ENCODE measurements around the gene OIP5. TPM values are rescaled to one million over a fixed set of nuclear protein-coding genes. Genes with fewer than 3 reads are reported as not detected.

Gene OIP5
- total and polyA plus RNA-seq, 9 of the 15 experiments (the other 6 are each of a cell fraction or from before 2014, with no cell fraction given) = 8.3 to 54.8 (median 35.3) TPM

DNA sequence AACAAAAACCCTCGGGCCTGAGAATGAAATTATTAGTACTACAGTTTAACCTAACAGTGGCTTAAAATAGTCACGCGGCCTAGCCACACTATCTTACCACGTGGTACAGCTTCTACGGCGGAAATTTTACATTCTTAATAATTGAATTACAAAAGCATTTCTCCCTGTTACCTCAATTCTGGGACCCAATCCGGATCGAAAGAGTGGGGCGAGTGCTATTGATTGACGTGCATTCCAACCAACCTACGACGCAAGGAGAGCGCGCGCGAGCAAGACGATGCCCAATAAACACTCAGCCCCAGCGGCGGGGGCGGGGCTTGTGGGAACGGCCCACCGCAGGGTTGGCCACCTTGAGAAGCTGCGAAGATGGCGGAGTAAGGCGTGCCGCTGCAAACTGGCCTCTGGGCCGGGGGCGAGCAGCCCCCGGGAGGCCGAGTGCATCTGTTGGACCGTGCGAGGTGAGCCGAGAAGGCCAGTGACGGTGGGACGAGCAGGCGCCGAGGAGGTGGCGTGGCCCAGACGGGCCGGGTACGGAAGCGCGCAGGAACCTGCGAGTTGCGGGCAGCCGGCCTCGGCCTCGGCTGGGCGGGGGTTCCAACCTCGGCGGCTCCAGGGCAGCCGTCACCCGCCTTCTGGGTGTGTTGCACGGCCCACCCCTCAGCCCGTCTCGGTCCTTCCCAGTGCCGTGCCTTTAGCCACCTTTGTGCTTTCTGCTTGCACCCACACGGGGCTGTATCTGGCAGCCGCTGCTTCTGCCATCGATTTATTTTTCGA lies 48.6 kb downstream of the OIP5 start (continued):
- TF ChIP-seq, protein P1, sequence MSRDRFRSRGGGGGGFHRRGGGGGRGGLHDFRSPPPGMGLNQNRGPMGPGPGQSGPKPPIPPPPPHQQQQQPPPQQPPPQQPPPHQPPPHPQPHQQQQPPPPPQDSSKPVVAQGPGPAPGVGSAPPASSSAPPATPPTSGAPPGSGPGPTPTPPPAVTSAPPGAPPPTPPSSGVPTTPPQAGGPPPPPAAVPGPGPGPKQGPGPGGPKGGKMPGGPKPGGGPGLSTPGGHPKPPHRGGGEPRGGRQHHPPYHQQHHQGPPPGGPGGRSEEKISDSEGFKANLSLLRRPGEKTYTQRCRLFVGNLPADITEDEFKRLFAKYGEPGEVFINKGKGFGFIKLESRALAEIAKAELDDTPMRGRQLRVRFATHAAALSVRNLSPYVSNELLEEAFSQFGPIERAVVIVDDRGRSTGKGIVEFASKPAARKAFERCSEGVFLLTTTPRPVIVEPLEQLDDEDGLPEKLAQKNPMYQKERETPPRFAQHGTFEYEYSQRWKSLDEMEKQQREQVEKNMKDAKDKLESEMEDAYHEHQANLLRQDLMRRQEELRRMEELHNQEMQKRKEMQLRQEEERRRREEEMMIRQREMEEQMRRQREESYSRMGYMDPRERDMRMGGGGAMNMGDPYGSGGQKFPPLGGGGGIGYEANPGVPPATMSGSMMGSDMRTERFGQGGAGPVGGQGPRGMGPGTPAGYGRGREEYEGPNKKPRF (IDR thresholded peaks at IDR 0.05; ENCODE audit: low read depth, low read length) = no peak
- TF ChIP-seq, protein P2, sequence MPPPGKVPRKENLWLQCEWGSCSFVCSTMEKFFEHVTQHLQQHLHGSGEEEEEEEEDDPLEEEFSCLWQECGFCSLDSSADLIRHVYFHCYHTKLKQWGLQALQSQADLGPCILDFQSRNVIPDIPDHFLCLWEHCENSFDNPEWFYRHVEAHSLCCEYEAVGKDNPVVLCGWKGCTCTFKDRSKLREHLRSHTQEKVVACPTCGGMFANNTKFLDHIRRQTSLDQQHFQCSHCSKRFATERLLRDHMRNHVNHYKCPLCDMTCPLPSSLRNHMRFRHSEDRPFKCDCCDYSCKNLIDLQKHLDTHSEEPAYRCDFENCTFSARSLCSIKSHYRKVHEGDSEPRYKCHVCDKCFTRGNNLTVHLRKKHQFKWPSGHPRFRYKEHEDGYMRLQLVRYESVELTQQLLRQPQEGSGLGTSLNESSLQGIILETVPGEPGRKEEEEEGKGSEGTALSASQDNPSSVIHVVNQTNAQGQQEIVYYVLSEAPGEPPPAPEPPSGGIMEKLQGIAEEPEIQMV (tag; conservative IDR thresholded peaks at IDR 0.05; ENCODE audit: low read depth) = no peak
- TF ChIP-seq, protein P3, sequence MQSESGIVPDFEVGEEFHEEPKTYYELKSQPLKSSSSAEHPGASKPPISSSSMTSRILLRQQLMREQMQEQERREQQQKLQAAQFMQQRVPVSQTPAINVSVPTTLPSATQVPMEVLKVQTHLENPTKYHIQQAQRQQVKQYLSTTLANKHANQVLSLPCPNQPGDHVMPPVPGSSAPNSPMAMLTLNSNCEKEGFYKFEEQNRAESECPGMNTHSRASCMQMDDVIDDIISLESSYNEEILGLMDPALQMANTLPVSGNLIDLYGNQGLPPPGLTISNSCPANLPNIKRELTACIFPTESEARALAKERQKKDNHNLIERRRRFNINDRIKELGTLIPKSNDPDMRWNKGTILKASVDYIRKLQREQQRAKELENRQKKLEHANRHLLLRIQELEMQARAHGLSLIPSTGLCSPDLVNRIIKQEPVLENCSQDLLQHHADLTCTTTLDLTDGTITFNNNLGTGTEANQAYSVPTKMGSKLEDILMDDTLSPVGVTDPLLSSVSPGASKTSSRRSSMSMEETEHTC (IDR thresholded peaks at IDR 0.05) = no peak; the same call in 1 of the 2 replicates
- TF ChIP-seq, protein P4, sequence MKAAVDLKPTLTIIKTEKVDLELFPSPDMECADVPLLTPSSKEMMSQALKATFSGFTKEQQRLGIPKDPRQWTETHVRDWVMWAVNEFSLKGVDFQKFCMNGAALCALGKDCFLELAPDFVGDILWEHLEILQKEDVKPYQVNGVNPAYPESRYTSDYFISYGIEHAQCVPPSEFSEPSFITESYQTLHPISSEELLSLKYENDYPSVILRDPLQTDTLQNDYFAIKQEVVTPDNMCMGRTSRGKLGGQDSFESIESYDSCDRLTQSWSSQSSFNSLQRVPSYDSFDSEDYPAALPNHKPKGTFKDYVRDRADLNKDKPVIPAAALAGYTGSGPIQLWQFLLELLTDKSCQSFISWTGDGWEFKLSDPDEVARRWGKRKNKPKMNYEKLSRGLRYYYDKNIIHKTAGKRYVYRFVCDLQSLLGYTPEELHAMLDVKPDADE (conservative IDR thresholded peaks at IDR 0.05; ENCODE audit: control insufficient read depth, low read depth, low read length) = no peak; the same call in 1 of the 2 replicates
- TF ChIP-seq SMARCB1 (IDR thresholded peaks at IDR 0.05; ENCODE audit: insufficient read length, low read depth) (no peak), KLF1 (tag; IDR thresholded peaks at IDR 0.05) (no peak), TAF7 (tag; IDR thresholded peaks at IDR 0.05) (peak; percentile 97), ZNF140 (CRISPR knock-in tag; IDR thresholded peaks at IDR 0.05) (no peak), ZNF589 (CRISPR knock-in tag; IDR thresholded peaks at IDR 0.05; ENCODE audit: low read depth) (peak; percentile 98), CEBPB (tag; IDR thresholded peaks at IDR 0.05) (peak; percentile 31; the same call in 1 of the 2 replicates), ZNF3 (CRISPR knock-in tag; IDR thresholded peaks at IDR 0.05) (no peak), ZNF175 (CRISPR knock-in tag; IDR thresholded peaks at IDR 0.05; ENCODE audit: low read depth) (peak; percentile 76; the same call in 1 of the 2 replicates), SRSF1 (IDR thresholded peaks at IDR 0.05; ENCODE audit: low read depth, low read length) (0 out of 2 replicates have a peak, but pooled peaks have one; percentile 45), ZZZ3 (IDR thresholded peaks at IDR 0.05) (peak; percentile 23; the same call in 1 of the 2 replicates), ZNF830 (CRISPR knock-in tag; IDR thresholded peaks at IDR 0.05) (0 out of 2 replicates have a peak, but pooled peaks have one; percentile 65), CREBBP (IDR thresholded peaks at IDR 0.05; ENCODE audit: low read depth, low read length) (no peak), NEUROD1 (IDR thresholded peaks at IDR 0.05; ENCODE audit: borderline replicate concordance, low read depth, low read length, partially characterized antibody) (peak; percentile 96)
- TF ChIP-seq, protein P5, sequence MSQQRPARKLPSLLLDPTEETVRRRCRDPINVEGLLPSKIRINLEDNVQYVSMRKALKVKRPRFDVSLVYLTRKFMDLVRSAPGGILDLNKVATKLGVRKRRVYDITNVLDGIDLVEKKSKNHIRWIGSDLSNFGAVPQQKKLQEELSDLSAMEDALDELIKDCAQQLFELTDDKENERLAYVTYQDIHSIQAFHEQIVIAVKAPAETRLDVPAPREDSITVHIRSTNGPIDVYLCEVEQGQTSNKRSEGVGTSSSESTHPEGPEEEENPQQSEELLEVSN (IDR thresholded peaks at IDR 0.05; ENCODE audit: borderline replicate concordance in 1 of 2, extremely low read depth in 1 of 2, insufficient read depth in 1 of 2, insufficient read length in 1 of 2, low read depth in 1 of 2, low read length in 1 of 2, poor library complexity in 1 of 2, severe bottlenecking in 1 of 2) = peak in 1 of 2 experiments; percentile 46

Measured in K562 (cell line).